GM10248 (cell line): ENCODE measurements around the gene IFNL1.

ENCODE experiments used
- CTCF ChIA-PET: fragments of 300-600 bp; sonication (Branson Sonifier 250); formaldehyde crosslinking; extraction: SDS; loops from one replicate; lab custom pipeline; 2021; ENCODE audit warnings: antibody characterized with exemption; lab: Yijun Ruan, JAX
- POLR2A ChIA-PET: fragments of 350-650 bp; sonication (Branson Sonifier 250); formaldehyde crosslinking; extraction: SDS; loops from one replicate; lab custom pipeline; 2020; ENCODE audit warnings: antibody characterized with exemption; lab: Yijun Ruan, JAX
- DNase-seq: peaks from one replicate; pipeline ENCODE4 v3.0.0; 2012; ENCODE audit errors: extremely low spot score
- TF ChIP-seq, protein P1 (sequence below): IDR thresholded peaks from 2 replicates; pipeline ENCODE4 v1.5.1; 2012; ENCODE audit warnings: mild to moderate bottlenecking, low read depth; ENCODE audit errors: extremely low read depth, missing control alignments, control extremely low read depth

The IFNL1 gene

DNA sequence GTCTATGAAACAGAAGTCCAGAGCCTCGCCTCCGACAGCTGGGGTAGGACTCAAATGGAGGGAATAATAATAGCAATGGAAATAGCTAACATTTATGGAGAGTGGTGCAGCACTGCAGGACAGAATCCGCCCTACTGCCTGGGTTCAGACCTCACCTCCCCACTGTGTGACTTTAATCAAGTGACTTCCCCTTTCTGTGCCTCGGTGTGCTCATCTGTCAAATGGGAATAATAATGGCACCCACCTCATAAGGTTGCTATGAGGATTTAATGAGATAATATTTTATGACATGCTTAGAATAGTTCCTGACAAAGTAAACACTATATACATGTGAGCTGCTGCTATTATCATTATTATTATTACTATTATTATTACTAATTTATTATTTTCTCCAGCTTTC, 21.3 kb downstream of the IFNL1 start:
- no peak for DNase-seq
- TF ChIP-seq, protein P1, sequence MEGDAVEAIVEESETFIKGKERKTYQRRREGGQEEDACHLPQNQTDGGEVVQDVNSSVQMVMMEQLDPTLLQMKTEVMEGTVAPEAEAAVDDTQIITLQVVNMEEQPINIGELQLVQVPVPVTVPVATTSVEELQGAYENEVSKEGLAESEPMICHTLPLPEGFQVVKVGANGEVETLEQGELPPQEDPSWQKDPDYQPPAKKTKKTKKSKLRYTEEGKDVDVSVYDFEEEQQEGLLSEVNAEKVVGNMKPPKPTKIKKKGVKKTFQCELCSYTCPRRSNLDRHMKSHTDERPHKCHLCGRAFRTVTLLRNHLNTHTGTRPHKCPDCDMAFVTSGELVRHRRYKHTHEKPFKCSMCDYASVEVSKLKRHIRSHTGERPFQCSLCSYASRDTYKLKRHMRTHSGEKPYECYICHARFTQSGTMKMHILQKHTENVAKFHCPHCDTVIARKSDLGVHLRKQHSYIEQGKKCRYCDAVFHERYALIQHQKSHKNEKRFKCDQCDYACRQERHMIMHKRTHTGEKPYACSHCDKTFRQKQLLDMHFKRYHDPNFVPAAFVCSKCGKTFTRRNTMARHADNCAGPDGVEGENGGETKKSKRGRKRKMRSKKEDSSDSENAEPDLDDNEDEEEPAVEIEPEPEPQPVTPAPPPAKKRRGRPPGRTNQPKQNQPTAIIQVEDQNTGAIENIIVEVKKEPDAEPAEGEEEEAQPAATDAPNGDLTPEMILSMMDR: no peak
- ChIA-PET POLR2A (no interaction called here), CTCF (interaction anchor here (7.9 kb wide), 1 partner anchor 10 kb away, joined by 35 read pairs; no protein-coding TSS in a partner anchor)

DNA sequence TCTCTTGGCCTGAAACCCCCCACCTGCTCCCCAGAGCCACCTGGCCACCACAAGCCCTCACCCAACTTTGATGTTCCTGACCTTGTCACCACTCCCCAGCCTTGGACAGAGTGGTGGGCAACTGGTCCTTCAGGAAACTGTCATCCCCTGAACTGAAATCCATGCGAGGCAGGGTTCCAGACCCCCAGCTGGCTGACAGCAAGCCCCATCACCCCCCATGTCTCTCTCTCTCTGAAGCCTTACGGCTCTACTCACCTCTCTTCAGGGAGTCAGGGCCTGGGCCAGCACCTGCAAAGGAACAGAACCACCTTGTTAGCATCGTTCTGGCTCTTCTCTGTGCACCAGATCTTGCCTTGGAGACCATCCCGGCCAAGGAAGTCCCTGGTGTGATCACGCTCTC, 21.9 kb downstream of the IFNL1 start:
- TF ChIP-seq, protein P1: no peak
- DNase-seq: no peak
- ChIA-PET CTCF (interaction anchor here (7.9 kb wide), 1 partner anchor 9 kb away, joined by 35 read pairs; no protein-coding TSS in a partner anchor), POLR2A (no interaction called here)

DNA sequence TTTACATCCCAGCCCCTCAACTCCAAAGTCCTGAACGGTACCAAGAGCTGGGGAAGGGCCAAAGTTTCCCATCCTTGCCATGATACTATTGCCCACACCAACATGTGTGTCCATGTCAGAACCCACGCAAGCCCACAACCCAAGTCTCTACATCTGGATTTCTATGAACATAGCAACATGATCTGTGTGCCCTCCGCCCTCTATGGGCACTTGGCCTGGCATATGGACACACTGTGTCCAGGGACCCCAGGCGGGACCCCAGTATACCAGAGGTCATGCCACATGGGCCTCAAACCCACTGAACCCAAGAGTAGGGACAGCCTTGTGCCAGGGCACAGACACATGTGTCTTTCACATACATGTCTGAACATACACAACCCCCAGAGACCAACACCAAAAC, 22.5 kb downstream of the IFNL1 start:
- no peak for DNase-seq
- POLR2A ChIA-PET: no interaction called here
- CTCF ChIA-PET: interaction anchor here (7.9 kb wide), 1 partner anchor 9 kb away, joined by 35 read pairs; no protein-coding TSS in a partner anchor
- TF ChIP-seq, protein P1: no peak

DNA sequence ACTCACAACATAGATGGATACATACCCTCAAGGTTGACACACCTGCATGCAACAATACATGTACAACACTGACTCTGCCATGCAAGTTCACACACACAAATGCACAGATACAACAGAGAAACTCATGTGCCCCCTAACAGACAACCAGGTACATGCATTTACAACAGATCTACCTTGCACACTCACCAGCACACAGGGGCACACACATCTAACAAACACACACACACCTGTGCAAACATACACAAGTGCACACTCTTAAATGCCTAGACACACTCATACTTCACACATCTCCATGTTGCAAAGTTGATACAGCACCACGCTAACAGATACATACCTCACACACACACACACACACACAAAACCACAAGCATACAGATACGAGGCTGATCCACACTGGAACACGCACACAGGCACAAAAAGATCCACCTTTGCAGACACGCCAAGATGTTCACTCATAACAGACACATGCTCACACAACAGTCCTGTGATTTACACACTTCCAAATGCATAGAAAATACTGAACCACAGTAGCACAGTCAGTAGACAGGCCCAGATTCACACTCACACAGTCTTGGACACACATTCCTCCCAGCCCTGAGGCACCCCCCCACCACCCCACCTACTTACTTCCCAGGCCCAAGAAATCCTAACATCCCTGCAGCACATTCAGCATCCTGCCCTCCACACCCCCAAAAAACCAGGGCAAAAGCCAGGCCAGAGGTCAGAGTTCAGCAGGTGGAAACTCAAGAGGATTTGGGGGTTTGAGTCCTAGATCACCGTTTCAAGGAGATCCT, 23.1 kb downstream of the IFNL1 start:
- TF ChIP-seq, protein P1: no peak
- CTCF ChIA-PET: interaction anchor here (7.9 kb wide), 1 partner anchor 8 kb away, joined by 35 read pairs; no protein-coding TSS in a partner anchor
- DNase-seq: no peak
- POLR2A ChIA-PET: no interaction called here

DNA sequence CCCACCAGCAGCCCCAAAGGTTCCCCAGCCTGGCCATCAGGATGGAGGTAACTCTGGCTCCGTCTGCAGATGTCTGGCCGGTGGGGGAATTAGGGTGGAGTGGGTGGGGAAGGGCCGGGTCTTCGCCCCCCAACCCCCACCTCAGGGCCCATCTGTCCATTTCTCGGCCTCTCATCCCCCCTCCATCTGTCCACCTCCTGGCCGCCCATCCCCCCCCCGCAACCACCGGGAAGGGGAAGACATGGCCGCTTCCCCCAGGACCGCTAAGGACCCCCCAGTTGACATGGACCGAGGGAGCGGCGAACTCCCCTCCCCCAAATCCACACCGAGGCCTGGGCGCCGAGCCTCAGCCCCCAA, 23.7 kb downstream of the IFNL1 start:
- DNase-seq: no peak
- TF ChIP-seq, protein P1: no peak
- ChIA-PET POLR2A (no interaction called here), CTCF (no interaction called here)

DNA sequence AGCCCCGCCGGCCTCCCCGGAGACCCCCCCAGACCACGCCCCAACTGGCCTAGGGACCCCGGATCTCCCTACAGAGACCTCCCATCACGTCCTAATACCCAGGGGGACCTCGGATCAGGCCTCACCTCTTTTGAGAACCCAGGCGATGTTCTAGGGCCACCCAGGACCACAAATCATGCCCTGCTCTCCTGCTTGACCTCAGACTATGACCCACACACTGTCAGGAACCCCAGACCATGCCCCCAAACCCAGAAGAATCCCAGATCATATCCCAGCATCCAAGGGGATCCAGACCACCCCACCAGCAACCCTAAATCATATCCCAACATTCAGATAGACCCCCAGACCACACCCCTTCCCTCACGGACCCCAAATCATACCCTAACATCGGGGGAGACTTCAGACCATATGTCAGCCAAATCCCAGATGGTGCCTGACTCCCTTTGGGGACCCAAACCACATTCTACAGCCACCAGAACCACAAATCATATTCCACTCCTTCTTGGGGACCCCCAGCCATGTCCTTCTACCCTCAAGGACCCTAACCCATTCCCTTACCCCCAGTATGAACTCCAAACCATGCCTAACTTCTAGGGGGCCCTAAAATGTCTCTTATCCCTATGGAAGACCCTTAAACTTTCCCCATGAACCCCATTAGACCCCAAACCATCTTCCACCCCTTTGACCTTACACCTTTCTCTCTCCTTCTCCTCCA, 25.1 kb downstream of the IFNL1 start:
- DNase-seq: no peak
- POLR2A ChIA-PET: no interaction called here
- CTCF ChIA-PET: no interaction called here
- TF ChIP-seq, protein P1: no peak
